ENCODE measurements around the gene TPP1. TPM values are rescaled to one million over a fixed set of nuclear protein-coding genes. Genes with fewer than 3 reads are reported as not detected.

Gene TPP1
- total RNA-seq, 1 donor from 2014 or later = 207 TPM

GRCh38 chr11:6630632-6631291 lies 11.5 kb upstream of the TPP1 start:
- no peak for DNase-seq
- peak overlapping the region; percentile 21 for H3K4me3 ChIP-seq

GRCh38 chr11:6629892-6630631 lies 10.8 kb upstream of the TPP1 start:
- H3K4me3 ChIP-seq = peak overlapping the region; percentile 21
- TF ChIP-seq, protein P1, sequence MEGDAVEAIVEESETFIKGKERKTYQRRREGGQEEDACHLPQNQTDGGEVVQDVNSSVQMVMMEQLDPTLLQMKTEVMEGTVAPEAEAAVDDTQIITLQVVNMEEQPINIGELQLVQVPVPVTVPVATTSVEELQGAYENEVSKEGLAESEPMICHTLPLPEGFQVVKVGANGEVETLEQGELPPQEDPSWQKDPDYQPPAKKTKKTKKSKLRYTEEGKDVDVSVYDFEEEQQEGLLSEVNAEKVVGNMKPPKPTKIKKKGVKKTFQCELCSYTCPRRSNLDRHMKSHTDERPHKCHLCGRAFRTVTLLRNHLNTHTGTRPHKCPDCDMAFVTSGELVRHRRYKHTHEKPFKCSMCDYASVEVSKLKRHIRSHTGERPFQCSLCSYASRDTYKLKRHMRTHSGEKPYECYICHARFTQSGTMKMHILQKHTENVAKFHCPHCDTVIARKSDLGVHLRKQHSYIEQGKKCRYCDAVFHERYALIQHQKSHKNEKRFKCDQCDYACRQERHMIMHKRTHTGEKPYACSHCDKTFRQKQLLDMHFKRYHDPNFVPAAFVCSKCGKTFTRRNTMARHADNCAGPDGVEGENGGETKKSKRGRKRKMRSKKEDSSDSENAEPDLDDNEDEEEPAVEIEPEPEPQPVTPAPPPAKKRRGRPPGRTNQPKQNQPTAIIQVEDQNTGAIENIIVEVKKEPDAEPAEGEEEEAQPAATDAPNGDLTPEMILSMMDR (IDR thresholded peaks at IDR 0.05) = no peak
- intact Hi-C loops (cut with DNase I) = no loop called here
- no peaks in the 10 kb centered on the region for H3K4me1 ChIP-seq
- ATAC-seq (peak; percentile 37), DNase-seq (no peak)
- H3K9me3 ChIP-seq = no peaks in the 10 kb centered on the region
- H3K27me3 ChIP-seq = no peaks in the 10 kb centered on the region
- peaks cover 7% of the 10 kb centered on the region for H3K36me3 ChIP-seq
- H3K27ac ChIP-seq = no peak overlapping the region

More at GRCh38 chr11:6630632-6631291, 11.5 kb upstream of the TPP1 start:
- no peak overlapping the region for H3K27ac ChIP-seq
- TF ChIP-seq, protein P1 (IDR thresholded peaks at IDR 0.05) = no peak
- ATAC-seq = no peak
- peaks cover 7% of the 10 kb centered on the region for H3K36me3 ChIP-seq
- H3K4me1 ChIP-seq = peaks cover 4% of the 10 kb centered on the region
- H3K9me3 ChIP-seq = no peaks in the 10 kb centered on the region
- intact Hi-C loops (cut with DNase I) = no loop called here
- H3K27me3 ChIP-seq = no peaks in the 10 kb centered on the region

GRCh38 chr11:6629573-6629891 lies 10.3 kb upstream of the TPP1 start:
- Histone ChIP-seq H3K9me3 (no peaks in the 10 kb centered on the region), H3K4me1 (no peaks in the 10 kb centered on the region), H3K36me3 (peaks cover 7% of the 10 kb centered on the region), H3K4me3 (no peak overlapping the region), H3K27me3 (no peaks in the 10 kb centered on the region), H3K27ac (no peak overlapping the region)
- TF ChIP-seq, protein P1 (IDR thresholded peaks at IDR 0.05) = no peak
- no peak for DNase-seq
- ATAC-seq = no peak
- intact Hi-C loops (cut with DNase I) = no loop called here

GRCh38 chr11:6628526-6628925 lies 9.3 kb upstream of the TPP1 start:
- Histone ChIP-seq H3K27me3 (no peaks in the 10 kb centered on the region), H3K27ac (no peak overlapping the region), H3K36me3 (peaks cover 7% of the 10 kb centered on the region), H3K9me3 (no peaks in the 10 kb centered on the region), H3K4me1 (no peaks in the 10 kb centered on the region), H3K4me3 (no peak overlapping the region)
- DNase-seq = no peak
- ATAC-seq = no peak
- TF ChIP-seq, protein P1 (IDR thresholded peaks at IDR 0.05) = no peak
- intact Hi-C loops (cut with DNase I) = no loop called here

DNA sequence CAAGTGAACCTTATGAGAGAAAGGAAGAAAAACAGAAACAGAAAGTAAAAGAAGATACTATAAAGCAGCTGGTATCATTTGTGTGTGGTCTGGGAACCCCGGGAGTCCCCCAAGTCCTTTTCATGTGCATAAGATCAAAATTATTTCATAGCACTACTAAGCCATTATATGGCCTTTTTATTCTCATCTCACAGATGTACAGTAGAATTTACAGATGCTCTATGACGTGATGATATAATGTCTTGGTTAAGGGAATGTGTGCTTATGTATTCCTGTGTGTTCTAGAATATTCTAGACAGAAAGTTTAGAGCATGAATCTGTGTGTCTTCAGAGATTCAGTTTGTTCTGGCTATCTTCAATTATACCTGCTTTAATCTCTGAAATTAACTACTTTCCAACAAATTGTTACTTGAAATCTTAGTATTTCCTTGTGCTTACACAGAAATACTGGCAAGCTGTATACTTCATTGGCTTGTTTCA lies 8.6 kb upstream of the TPP1 start:
- Histone ChIP-seq H3K4me3 (no peak overlapping the region), H3K27me3 (no peaks in the 10 kb centered on the region), H3K36me3 (peaks cover 7% of the 10 kb centered on the region), H3K4me1 (no peaks in the 10 kb centered on the region), H3K27ac (no peak overlapping the region), H3K9me3 (no peaks in the 10 kb centered on the region)
- no peak for DNase-seq
- TF ChIP-seq, protein P1 (IDR thresholded peaks at IDR 0.05) = no peak
- ATAC-seq = no peak
- intact Hi-C loops (cut with DNase I) = no loop called here
